Measurements from ENCODE around the gene EFNA5.

DNA sequence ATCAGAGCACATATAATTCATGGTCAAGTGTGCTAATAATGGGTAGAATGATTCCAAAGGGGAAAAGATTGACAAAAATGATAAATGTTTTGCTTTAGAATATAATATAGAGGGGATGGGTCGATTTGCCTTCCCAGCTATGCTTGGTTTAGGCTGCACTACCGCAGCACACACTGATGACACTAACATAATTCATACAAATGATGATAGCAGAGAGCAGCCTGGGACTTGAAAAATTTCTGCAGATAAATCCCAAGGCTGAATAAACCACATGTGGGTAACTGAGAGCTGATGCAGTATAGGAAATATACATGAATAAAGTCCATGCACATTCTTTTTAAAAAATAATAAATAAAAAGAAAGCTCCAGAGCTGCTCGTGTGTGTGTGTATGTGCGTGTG lies 54.5 kb downstream of the EFNA5 start:
- TF ChIP-seq CTCF (IDR thresholded peaks at IDR 0.05), result no peak
- TF ChIP-seq POLR2A (IDR thresholded peaks at IDR 0.05), result no peak
- no peak for TF ChIP-seq POLR2AphosphoS5 (IDR thresholded peaks at IDR 0.05)
- no peak for TF ChIP-seq EP300 (IDR thresholded peaks at IDR 0.05)

All from gastroesophageal sphincter (tissue), 3 donors.